Parathyroid adenoma (tissue), 2 donors: Measurements from ENCODE around the gene SMC5.

Experiments used
- H2AFZ ChIP-seq: fragments of 300-600 bp; sonication (generic); one replicate; pipeline ENCODE4 v1.7.0; 2017; ENCODE audit warnings: antibody characterized with exemption, mild to moderate bottlenecking
- H3K27ac ChIP-seq: fragments of 300-600 bp; sonication (generic); one replicate; pipeline ENCODE4 v1.7.0; 2017
- H3K27me3 ChIP-seq: fragments of 300-600 bp; sonication (generic); one replicate; pipeline ENCODE4 v1.7.0; 2017; ENCODE audit warnings: low read length; ENCODE audit not compliant: control insufficient read depth, insufficient read depth
- H3K36me3 ChIP-seq: fragments of 300-600 bp; sonication (generic); one replicate; pipeline ENCODE4 v1.7.0; 2017; ENCODE audit warnings: low read length; ENCODE audit not compliant: control insufficient read depth, insufficient read depth
- H3K4me1 ChIP-seq: fragments of 300-600 bp; sonication (generic); one replicate; pipeline ENCODE4 v1.7.0; 2017; ENCODE audit warnings: control low read depth
- H3K4me2 ChIP-seq: fragments of 300-600 bp; sonication (generic); one replicate; pipeline ENCODE4 v1.7.0; 2017; ENCODE audit warnings: low read length
- H3K4me3 ChIP-seq: fragments of 300-600 bp; sonication (generic); one replicate; pipeline ENCODE4 v1.7.0; 2017; ENCODE audit warnings: low read depth, low read length
- H3K79me2 ChIP-seq: fragments of 300-600 bp; sonication (generic); one replicate; pipeline ENCODE4 v1.7.0; 2017; ENCODE audit warnings: control low read depth
- H3K9ac ChIP-seq: fragments of 300-600 bp; sonication (generic); one replicate; pipeline ENCODE4 v1.7.0; 2017; ENCODE audit warnings: mild to moderate bottlenecking
- H3K9me3 ChIP-seq: fragments of 300-600 bp; sonication (generic); one replicate; pipeline ENCODE4 v1.7.0; 2017; ENCODE audit warnings: low read length; ENCODE audit not compliant: control insufficient read depth
- TF ChIP-seq, protein P1 (sequence below): fragments of 300-600 bp; sonication (generic); IDR thresholded peaks from one replicate; pipeline ENCODE4 v1.7.0; 2017; ENCODE audit warnings: antibody characterized with exemption, mild to moderate bottlenecking
- donor health status: primary hyperparathyroidism.

SMC5 gene

DNA sequence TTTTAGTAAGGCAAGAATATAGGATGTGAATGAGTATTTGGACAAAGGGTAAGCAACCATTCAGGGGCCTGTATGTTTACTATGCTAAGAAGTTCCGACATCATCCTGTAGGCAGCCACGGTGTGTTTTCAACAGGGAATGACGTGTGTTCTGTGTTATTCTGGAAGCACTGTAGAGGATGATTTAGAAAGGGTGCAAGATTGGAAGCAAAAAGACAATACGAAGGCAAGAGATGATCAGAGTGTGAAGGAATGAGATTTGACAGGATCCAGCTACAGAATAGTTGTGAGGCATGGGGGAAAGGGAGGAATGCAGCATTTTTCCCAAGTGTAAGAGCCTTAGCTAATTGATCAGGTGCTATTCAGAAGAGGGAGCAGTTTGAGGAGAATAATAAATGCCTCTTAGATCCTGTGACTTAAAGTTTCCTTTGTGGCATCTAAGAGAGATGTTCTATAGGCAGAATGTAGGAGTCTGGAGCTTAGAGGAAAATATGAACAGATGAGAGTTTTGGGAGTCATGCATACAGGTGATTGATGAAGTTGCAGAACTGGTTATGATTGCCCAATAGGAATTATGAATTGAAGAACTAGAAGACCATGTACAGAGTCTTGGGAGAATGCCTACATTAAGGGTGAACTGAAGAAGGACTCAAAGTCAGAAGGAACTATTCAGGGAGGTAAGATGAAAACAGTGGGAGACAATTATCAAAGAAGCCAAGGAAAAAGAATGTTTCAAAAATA lies 2.5 kb downstream of the SMC5 start:
- TF ChIP-seq, protein P1, sequence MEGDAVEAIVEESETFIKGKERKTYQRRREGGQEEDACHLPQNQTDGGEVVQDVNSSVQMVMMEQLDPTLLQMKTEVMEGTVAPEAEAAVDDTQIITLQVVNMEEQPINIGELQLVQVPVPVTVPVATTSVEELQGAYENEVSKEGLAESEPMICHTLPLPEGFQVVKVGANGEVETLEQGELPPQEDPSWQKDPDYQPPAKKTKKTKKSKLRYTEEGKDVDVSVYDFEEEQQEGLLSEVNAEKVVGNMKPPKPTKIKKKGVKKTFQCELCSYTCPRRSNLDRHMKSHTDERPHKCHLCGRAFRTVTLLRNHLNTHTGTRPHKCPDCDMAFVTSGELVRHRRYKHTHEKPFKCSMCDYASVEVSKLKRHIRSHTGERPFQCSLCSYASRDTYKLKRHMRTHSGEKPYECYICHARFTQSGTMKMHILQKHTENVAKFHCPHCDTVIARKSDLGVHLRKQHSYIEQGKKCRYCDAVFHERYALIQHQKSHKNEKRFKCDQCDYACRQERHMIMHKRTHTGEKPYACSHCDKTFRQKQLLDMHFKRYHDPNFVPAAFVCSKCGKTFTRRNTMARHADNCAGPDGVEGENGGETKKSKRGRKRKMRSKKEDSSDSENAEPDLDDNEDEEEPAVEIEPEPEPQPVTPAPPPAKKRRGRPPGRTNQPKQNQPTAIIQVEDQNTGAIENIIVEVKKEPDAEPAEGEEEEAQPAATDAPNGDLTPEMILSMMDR: no peak
- Histone ChIP-seq H3K27me3 (no peaks in the 10 kb centered on the region), H3K4me3 (no peak overlapping the region), H2AFZ (no peak overlapping the region), H3K4me1 (no peaks in the 10 kb centered on the region), H3K27ac (no peak overlapping the region), H3K9me3 (no peaks in the 10 kb centered on the region), H3K79me2 (peaks cover 19% of the 10 kb centered on the region), H3K4me2 (no peak overlapping the region), H3K36me3 (no peaks in the 10 kb centered on the region), H3K9ac (no peak overlapping the region)

DNA sequence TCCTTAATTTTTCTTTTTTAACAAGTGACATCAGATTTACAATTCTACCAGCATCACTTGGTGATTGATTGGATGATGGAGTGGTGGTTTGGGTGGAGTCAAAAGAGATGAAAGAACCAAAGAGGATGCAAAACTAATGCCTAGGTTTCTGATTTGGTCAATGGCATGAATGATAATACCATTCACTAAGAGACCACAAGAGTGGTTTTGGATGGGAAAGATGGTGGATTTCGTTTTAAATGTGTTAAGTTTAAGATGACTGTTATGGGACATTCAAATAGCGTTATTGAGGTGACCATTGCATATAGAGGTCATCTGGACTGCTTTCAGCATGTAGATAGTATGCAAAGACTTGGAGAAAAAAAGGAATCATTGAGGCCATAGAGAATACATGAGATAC lies 3.6 kb downstream of the SMC5 start:
- H3K9ac ChIP-seq: no peak overlapping the region
- no peak overlapping the region for H3K4me2 ChIP-seq
- H3K79me2 ChIP-seq: peaks cover 19% of the 10 kb centered on the region
- no peaks in the 10 kb centered on the region for H3K27me3 ChIP-seq
- no peak overlapping the region for H2AFZ ChIP-seq
- H3K4me1 ChIP-seq: no peaks in the 10 kb centered on the region
- H3K9me3 ChIP-seq: no peaks in the 10 kb centered on the region
- H3K36me3 ChIP-seq: no peaks in the 10 kb centered on the region
- H3K27ac ChIP-seq: no peak overlapping the region
- TF ChIP-seq, protein P1: no peak
- H3K4me3 ChIP-seq: no peak overlapping the region

DNA sequence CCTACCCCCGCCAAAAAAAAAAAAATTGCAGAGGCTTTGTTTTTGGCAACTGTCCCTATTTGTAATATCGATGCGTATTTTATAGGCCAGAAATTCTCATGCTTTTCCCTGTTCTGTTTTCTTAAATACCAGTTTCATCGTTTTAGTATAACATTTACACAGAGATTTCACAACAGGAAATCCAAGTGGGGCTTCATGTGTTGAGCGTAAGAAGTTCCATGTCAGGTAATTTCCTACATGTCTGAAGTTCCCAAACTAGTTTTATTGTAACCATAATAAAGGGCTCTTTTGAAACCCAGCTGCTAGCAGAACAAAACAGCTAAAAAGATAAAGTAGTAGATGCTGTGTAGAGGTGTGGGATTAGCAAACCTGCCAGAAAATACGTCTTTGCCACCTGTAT lies 4.2 kb downstream of the SMC5 start:
- TF ChIP-seq, protein P1: no peak
- H3K9me3 ChIP-seq: no peaks in the 10 kb centered on the region
- H3K27ac ChIP-seq: no peak overlapping the region
- H2AFZ ChIP-seq: no peak overlapping the region
- H3K4me2 ChIP-seq: no peak overlapping the region
- H3K79me2 ChIP-seq: peaks cover 19% of the 10 kb centered on the region
- H3K9ac ChIP-seq: no peak overlapping the region
- no peaks in the 10 kb centered on the region for H3K36me3 ChIP-seq
- no peak overlapping the region for H3K4me3 ChIP-seq
- no peaks in the 10 kb centered on the region for H3K4me1 ChIP-seq
- H3K27me3 ChIP-seq: no peaks in the 10 kb centered on the region

DNA sequence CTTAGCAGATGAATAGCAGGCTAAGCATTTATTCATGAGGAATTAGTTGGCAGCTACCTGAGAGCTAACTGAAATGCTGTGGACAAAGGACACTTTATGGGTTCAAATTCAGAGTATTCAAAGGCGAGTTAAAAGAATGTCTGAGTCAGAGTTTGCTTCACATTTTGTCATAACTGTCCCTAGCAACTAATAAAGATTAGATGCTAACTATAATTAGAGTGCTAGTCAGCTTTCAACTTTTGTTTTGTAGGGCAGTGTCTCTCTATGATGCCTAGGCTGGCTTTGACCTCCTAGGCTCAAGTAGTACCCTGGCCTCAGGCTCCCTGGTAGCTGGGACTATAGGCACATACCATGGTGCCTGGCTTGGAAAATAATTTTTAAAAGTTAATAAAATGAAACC lies 4.6 kb downstream of the SMC5 start:
- H3K27ac ChIP-seq: no peak overlapping the region
- peaks cover 19% of the 10 kb centered on the region for H3K79me2 ChIP-seq
- TF ChIP-seq, protein P1: no peak
- no peaks in the 10 kb centered on the region for H3K36me3 ChIP-seq
- no peak overlapping the region for H3K9ac ChIP-seq
- no peaks in the 10 kb centered on the region for H3K27me3 ChIP-seq
- H3K4me2 ChIP-seq: no peak overlapping the region
- no peaks in the 10 kb centered on the region for H3K4me1 ChIP-seq
- H3K4me3 ChIP-seq: no peak overlapping the region
- no peaks in the 10 kb centered on the region for H3K9me3 ChIP-seq
- H2AFZ ChIP-seq: no peak overlapping the region

DNA sequence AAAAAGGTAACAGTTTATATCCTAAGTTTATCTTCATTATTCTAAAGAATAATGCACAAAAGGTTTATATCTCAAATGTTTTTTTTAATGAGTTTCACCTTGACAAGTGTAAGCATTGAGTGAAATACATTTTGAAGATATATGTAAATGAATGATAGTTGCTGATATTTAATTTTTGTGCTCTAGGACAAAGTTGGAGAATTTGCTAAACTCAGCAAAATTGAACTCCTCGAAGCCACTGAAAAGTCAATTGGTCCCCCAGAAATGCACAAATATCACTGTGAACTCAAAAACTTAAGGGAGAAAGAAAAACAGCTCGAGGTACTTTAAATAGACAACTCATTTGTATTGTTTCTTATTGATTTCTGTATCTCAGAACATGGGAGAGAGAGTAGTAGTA lies 19.5 kb downstream of the SMC5 start:
- Histone ChIP-seq H3K4me2 (no peak overlapping the region), H3K9me3 (no peaks in the 10 kb centered on the region), H3K9ac (no peak overlapping the region), H3K27me3 (no peaks in the 10 kb centered on the region), H2AFZ (no peak overlapping the region), H3K79me2 (peaks cover 2% of the 10 kb centered on the region), H3K4me1 (no peaks in the 10 kb centered on the region), H3K36me3 (no peaks in the 10 kb centered on the region), H3K27ac (no peak overlapping the region), H3K4me3 (no peak overlapping the region)
- TF ChIP-seq, protein P1: no peak
